HCT116 (cell line): Measurements from ENCODE around the gene PKN3.

ENCODE experiments used
- CBX3 ChIP-seq: IDR thresholded peaks from 2 replicates; pipeline ENCODE4 v1.6.1; 2012; ENCODE audit warnings: low read depth
- CTCF ChIP-seq, 3 experiments: fragments of 200-600 bp in 1 of 3; sonication (generic) in 1 of 3; IDR thresholded peaks in 2 of 3; conservative IDR thresholded peaks in 1 of 3; 2 replicates each; pipeline ENCODE4 v1.5.1; 2012 to 2017; ENCODE audit warnings: low read depth in 2 of 3, low read length in 2 of 3, antibody characterized with exemption in 1 of 3, borderline replicate concordance in 1 of 3, control low read depth in 1 of 3, mild to moderate bottlenecking in 1 of 3, mixed read lengths in 1 of 3, mixed run types in 1 of 3, moderate library complexity in 1 of 3; ENCODE audit not compliant: insufficient read depth in 1 of 3
- EZH2phosphoT487 ChIP-seq: fragments of 200-600 bp; IDR thresholded peaks from 2 replicates; pipeline ENCODE4 v1.6.1; 2018; ENCODE audit warnings: antibody characterized with exemption, borderline replicate concordance
- POLR2AphosphoS5 ChIP-seq: IDR thresholded peaks from 2 replicates; pipeline ENCODE4 v1.6.1; 2011; ENCODE audit warnings: mild to moderate bottlenecking, low read depth, low read length, moderate library complexity
- REST ChIP-seq: IDR thresholded peaks from 2 replicates; pipeline ENCODE4 v1.6.1; 2012; ENCODE audit warnings: low read depth
- SIN3A ChIP-seq: IDR thresholded peaks from 2 replicates; pipeline ENCODE4 v1.6.1; 2012; ENCODE audit warnings: low read depth
- YY1 ChIP-seq: IDR thresholded peaks from 2 replicates; pipeline ENCODE4 v1.6.1; 2011; ENCODE audit warnings: low read length, low read depth, moderate library complexity, mild to moderate bottlenecking; ENCODE audit not compliant: insufficient replicate concordance; ENCODE audit errors: extremely low read depth

GRCh38 chr9:128706671-128707381 lies 4.5 kb downstream of the PKN3 start:
- no peak for TF ChIP-seq CBX3
- TF ChIP-seq CTCF (IDR thresholded peaks at IDR 0.05 in 2 of 3, conservative IDR thresholded peaks at IDR 0.05 in 1 of 3; ENCODE audit: borderline replicate concordance in 1 of 3, insufficient read depth in 1 of 3, low read depth in 2 of 3, low read length in 2 of 3) = no peak
- TF ChIP-seq POLR2AphosphoS5 = no peak
- no peak for TF ChIP-seq EZH2phosphoT487
- no peak for TF ChIP-seq YY1
- TF ChIP-seq SIN3A = no peak
- no peak for TF ChIP-seq REST
